DOHH2 (cell line): Measurements from ENCODE around the gene HCCS.

Source experiments
- CTCF ChIP-seq: fragments of 200-600 bp; sonication (generic); IDR thresholded peaks from one replicate; pipeline ENCODE4 v1.5.1; 2014; ENCODE audit warnings: antibody characterized with exemption, mild to moderate bottlenecking, low read depth, low read length; ENCODE audit not compliant: poor library complexity, severe bottlenecking
- EZH2phosphoT487 ChIP-seq: fragments of 200-600 bp; sonication (generic); IDR thresholded peaks from 2 replicates; pipeline ENCODE4 v1.6.1; 2017; ENCODE audit warnings: borderline replicate concordance, mild to moderate bottlenecking, antibody characterized with exemption, low read length, moderate library complexity, mixed read lengths

- TF ChIP-seq CTCF: no peak
- no peak for TF ChIP-seq EZH2phosphoT487
Observed at GRCh38 chrX:11066812-11067211, 44.3 kb upstream of the HCCS start.
